GM12874 (cell line): ENCODE data around the gene TMEM176B.

Experiments
- CTCF ChIP-seq: IDR thresholded peaks from 2 replicates; pipeline ENCODE4 v1.5.1; 2011; ENCODE audit warnings: low read depth, mild to moderate bottlenecking, control low read depth, low read length, moderate library complexity; ENCODE audit not compliant: insufficient read depth

Gene TMEM176B

DNA sequence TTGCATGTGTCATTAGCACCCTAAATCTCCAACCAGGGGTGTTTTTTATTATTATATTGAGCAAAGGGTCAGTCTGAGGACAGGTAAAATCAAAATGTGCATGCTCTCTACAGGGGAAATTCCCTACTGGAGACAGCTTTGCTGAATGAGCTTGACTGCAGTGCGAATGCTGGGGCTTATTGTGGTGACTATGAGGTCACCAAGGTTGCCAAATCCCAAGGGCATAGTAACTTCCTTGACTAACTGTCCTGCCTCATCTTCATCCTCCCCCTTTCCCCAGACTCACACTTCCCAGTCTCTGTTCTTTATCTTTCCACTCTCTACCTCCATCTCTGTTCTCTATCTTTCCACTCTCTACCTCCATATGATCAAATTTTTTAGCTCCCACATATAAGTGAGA is 29.3 kb upstream of the TMEM176B start:
- TF ChIP-seq CTCF = no peak

DNA sequence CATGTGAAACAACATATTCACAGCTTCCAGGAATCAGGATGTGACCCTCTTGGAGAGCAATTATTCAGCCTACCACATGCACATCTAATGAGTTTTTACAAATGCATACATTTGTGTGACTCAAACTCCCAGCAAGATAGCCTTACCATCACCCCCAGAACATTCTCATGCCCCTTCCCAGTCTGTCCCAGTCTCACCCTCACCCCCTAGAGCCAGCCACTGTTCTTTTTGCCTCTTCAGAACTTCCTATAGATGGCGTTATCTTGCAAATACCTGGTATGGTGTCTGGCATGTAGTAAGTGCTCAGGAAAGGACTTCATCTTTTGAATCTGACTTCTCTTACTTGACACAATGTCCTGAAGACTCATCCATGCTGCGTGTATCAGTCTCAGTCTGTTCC is 28.2 kb upstream of the TMEM176B start:
- no peak for TF ChIP-seq CTCF

GRCh38 chr7:150826061-150826849 is 26.1 kb upstream of the TMEM176B start:
- TF ChIP-seq CTCF = no peak

DNA sequence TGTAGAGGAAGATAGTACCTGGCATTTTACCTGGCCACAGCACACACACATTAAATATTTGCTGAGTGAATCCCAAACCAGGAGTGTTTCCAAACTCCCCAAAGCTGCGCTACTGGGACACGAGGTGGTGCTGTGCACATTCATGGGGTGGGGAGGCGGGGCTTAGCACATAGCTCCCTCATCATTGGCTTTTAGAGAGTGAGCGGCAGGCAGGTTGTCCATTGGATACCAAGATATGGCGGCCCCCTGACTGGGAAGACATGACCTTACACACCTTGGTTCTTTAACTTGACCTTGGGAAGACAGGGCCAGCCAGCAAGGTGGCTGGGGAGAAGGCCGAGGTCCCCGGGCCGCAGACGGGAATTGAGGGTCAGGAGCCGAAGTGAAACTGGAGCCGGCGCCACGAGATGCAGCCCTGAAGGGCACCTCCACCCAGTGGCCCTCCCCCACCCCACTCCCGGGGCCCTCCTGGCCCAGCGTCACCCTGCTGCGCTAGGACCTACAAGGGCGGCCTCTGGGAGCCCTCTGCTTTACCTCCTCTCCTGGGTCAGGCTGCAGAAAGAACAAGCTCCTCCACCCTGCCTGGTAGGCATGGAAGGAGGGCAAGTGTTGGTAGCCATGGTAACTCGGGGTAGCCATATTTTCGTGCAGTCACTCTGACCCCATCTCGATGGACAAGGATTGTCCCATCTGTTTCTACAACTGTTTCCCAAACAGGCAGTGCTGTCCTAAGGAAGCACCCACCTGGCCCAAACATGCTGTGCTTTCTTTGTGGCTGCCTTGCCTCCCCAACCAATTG is 24.4 kb upstream of the TMEM176B start:
- TF ChIP-seq CTCF = no peak

DNA sequence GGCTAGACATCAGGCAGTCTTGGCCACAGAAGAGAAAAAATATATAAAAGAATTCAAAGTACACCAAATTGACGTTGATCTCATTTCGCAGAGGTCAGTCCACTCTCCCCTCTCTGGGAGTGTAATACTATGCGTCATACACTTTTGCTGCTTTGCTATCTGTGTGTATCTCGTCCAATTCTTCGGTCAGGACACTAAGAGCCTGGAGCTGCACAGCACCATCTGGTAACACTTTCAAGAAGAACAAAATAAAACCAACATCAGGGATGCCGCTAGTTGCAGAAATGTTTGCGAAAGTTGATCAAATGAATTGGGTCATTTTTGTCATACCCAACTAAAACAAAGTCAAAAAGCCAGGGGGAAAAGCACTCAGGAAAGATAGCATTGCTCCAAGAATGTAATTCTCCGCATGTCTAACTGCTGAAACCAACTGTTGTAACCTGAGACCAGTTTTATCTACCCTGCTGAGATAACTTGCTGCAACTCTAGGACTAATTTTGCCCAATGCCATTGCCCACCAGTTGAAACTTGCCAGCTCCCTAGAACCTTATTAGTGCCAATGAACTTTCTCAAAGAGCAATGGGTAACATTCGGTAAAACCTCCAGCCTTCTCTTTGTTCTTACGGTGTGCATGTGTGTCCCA is 23.4 kb upstream of the TMEM176B start:
- TF ChIP-seq CTCF = no peak

DNA sequence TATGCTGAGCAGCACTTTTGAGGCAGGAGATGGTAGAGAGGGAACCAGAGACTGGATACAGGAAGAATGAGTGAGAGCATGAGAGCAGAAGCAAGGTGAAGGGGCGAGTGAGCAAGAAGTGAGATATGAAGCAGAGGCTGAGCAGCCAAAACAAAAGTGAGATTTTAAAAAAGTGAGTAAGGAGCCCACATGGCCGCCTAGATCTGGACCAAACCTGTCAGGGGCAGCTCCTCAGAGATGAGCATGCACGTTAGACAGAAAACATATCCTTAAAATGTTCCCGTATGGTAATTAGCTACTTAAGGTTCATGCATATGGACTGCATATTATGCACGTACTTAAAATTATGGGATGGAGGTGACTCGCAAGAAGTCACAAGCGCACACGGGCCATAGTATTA is 22.9 kb upstream of the TMEM176B start:
- no peak for TF ChIP-seq CTCF

DNA sequence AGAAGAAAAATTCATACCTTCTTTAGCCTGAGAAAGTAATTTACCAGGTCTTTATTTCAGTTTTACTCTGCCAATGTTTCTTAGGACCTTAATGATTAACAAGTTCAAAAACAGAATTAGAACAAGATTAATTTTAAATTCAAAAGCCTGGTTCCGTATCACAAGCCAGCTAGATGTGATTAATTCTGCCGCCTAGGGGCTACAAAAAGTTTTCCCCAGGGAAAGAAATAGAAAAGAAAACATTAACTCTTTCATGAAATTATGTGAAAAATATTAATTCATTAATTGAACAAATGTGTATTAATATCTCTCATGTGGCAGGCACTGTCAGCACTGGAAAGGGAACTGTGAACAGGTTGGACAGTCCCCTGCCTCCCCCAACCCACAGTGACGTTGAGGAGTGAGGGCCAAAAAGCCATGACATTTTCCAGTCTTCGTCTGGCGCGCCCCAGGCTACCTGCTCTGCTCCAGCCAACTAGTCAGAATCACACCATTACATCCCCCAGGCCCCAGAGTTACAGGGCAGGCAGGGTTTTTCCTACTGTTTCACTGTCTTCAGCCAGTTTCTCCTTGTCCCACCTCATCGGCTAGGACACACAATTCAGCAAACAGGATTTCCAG is 20.5 kb upstream of the TMEM176B start:
- no peak for TF ChIP-seq CTCF
